ENCODE data around the gene GPR18.

Gene GPR18

DNA sequence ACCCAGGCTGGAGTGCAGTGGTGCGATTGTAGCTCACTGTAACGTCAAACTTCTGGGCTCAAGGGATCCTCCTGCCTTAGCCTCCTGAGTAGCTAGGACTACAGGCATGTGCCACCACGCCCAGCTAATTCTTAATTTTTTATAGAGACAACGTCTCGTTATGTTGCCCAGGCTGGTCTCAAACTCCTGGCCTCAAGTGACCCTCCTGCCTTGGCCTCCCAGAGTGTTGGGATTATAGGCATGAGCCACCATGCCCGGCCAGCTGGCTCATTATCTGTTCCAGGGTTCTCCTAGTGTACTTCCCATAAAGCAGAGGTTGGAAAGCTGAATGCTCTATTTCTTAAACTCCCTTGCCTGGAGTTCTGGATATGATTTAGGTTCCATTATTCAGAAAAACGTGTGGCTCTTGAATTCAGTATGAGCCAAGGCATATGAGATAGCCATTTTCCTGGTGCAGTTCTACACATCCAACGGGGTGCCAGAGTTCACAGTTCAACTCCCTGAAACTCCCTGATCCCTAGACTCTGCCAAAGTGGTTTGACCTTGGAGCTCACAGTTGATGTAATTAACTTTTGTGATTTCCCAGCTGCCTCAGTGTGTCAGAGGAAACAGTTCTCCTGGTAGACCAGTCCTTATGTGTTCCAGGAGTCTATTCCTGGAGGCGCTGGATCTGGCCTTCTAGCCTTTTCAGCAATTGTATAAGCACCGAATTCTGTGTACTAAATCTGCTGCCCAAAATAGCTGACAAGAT, 27.4 kb upstream of the GPR18 start:
- no peaks in the 10 kb centered on the region for H3K79me2 ChIP-seq (ENCODE audit: low read length)
- no peak for DNase-seq
- H3K4me2 ChIP-seq (ENCODE audit: low read depth, low read length): no peak overlapping the region
- H3K9me3 ChIP-seq (replicated peaks; ENCODE audit: insufficient read depth, low read length): no peaks in the 10 kb centered on the region
- H3K36me3 ChIP-seq (replicated peaks; ENCODE audit: insufficient read depth, low read length): no peaks in the 10 kb centered on the region
- H3F3A ChIP-seq (ENCODE audit: insufficient read depth, low read length): no peaks in the 10 kb centered on the region
- H4K20me1 ChIP-seq (ENCODE audit: insufficient read depth, low read length): no peaks in the 10 kb centered on the region
- H3K4me1 ChIP-seq (ENCODE audit: low read length): peaks cover 10% of the 10 kb centered on the region
- H3K27ac ChIP-seq (ENCODE audit: low read length): no peak overlapping the region
- no peaks in the 10 kb centered on the region for H3K27me3 ChIP-seq (replicated peaks; ENCODE audit: insufficient read depth, low read length)
- no peak overlapping the region for H2AFZ ChIP-seq (ENCODE audit: low read length)
- H3K9ac ChIP-seq (ENCODE audit: low read length): no peak overlapping the region
- no peak overlapping the region for H3K4me3 ChIP-seq (ENCODE audit: low read length)
- no peaks in the 10 kb centered on the region for H3K9me2 ChIP-seq (replicated peaks; ENCODE audit: insufficient read depth, low read length)
- TF ChIP-seq EZH2phosphoT487 (IDR thresholded peaks at IDR 0.05; ENCODE audit: low read length) (no peak), EZH2 (optimal IDR thresholded peaks at IDR 0.05; ENCODE audit: low read depth, low read length) (no peak)
- TF ChIP-seq, protein P1, sequence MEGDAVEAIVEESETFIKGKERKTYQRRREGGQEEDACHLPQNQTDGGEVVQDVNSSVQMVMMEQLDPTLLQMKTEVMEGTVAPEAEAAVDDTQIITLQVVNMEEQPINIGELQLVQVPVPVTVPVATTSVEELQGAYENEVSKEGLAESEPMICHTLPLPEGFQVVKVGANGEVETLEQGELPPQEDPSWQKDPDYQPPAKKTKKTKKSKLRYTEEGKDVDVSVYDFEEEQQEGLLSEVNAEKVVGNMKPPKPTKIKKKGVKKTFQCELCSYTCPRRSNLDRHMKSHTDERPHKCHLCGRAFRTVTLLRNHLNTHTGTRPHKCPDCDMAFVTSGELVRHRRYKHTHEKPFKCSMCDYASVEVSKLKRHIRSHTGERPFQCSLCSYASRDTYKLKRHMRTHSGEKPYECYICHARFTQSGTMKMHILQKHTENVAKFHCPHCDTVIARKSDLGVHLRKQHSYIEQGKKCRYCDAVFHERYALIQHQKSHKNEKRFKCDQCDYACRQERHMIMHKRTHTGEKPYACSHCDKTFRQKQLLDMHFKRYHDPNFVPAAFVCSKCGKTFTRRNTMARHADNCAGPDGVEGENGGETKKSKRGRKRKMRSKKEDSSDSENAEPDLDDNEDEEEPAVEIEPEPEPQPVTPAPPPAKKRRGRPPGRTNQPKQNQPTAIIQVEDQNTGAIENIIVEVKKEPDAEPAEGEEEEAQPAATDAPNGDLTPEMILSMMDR (IDR thresholded peaks at IDR 0.05; ENCODE audit: low read length): no peak

DNA sequence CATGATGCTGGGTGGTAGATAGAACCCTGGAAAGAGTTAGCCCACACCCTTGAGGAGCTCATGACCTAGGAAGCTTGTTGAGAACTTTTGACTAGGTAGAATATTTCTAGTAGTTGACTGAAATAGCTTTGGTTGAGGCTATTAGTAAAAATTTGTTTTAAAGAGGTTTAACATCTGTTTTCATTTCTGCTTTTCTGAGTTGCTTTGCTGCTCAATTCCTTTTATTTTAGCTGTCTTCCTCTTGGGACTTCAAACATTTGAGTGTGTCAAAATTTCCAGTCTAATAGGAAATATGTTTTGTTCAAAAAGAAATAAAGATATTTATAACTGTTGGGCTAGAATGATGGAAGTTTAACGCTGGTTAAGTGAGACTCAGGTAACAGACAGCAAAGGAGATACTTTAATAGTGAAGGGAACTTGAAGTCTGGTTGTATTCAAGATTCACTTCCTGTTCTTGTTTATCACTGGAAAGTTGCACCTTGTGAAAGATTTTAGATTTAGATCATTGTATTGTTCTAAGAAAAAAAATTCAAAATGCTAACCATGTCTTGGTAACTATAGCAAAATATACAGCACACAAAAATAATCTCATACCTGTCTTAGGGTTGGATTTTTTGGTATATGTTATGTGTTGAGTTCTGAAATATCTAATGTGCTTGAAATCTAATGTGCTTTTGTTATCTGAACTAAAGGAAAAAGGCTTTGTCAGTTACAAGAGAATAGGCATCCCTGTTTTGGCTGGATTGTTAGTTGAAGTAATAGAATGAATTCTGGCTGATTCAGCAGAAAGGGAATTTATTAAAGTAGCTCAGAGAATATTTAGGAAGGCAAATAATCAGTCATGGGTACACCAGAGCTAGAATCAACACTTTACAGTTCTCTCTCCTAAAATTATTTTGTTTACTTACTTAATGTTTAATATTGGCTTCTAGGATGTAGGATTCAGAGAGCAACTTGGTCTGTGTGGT, 24.4 kb upstream of the GPR18 start:
- Histone ChIP-seq H3K79me2 (ENCODE audit: low read length) (no peaks in the 10 kb centered on the region), H3K4me2 (ENCODE audit: low read depth, low read length) (0 out of 2 replicates have a peak overlapping the region, but pooled peaks have one; percentile 20), H3K27me3 (replicated peaks; ENCODE audit: insufficient read depth, low read length) (no peaks in the 10 kb centered on the region), H3K27ac (ENCODE audit: low read length) (peak overlapping the region; percentile 12; the same call in 1 of the 2 replicates), H3K4me3 (ENCODE audit: low read length) (no peak overlapping the region), H3K4me1 (ENCODE audit: low read length) (peaks cover 10% of the 10 kb centered on the region), H4K20me1 (ENCODE audit: insufficient read depth, low read length) (no peaks in the 10 kb centered on the region), H3K9ac (ENCODE audit: low read length) (no peak overlapping the region), H2AFZ (ENCODE audit: low read length) (no peak overlapping the region), H3F3A (ENCODE audit: insufficient read depth, low read length) (no peaks in the 10 kb centered on the region), H3K36me3 (replicated peaks; ENCODE audit: insufficient read depth, low read length) (no peaks in the 10 kb centered on the region), H3K9me3 (replicated peaks; ENCODE audit: insufficient read depth, low read length) (no peaks in the 10 kb centered on the region), H3K9me2 (replicated peaks; ENCODE audit: insufficient read depth, low read length) (no peaks in the 10 kb centered on the region)
- no peak for DNase-seq
- TF ChIP-seq EZH2phosphoT487 (IDR thresholded peaks at IDR 0.05; ENCODE audit: low read length): no peak
- no peak for TF ChIP-seq EZH2 (optimal IDR thresholded peaks at IDR 0.05; ENCODE audit: low read depth, low read length)
- TF ChIP-seq, protein P1 (IDR thresholded peaks at IDR 0.05; ENCODE audit: low read length): no peak

DNA sequence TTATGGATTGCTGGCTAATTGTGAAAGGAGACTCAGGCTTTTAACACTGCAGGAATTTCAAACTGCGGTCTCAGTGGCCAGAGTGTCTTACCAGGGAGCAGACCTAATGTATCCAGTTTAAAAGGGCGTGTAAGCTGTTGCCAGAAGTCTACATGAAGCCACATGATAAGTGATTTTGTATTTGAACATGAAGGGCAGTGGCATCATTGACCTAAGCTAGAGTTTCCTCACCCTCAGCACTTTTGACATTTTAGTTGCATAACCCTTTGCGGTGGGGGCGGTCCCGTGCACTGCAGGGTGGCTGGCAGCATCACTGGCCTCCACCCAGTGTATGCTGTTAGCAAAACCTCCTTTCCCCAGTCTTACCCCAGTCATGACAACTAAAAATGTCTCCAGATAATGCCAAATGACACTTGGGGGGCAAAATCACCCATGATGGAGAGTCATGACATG, 23.7 kb upstream of the GPR18 start:
- Histone ChIP-seq H3K4me3 (ENCODE audit: low read length) (no peak overlapping the region), H3K9me2 (replicated peaks; ENCODE audit: insufficient read depth, low read length) (no peaks in the 10 kb centered on the region), H3K9me3 (replicated peaks; ENCODE audit: insufficient read depth, low read length) (no peaks in the 10 kb centered on the region), H3K4me2 (ENCODE audit: low read depth, low read length) (0 out of 2 replicates have a peak overlapping the region, but pooled peaks have one; percentile 20), H3K27me3 (replicated peaks; ENCODE audit: insufficient read depth, low read length) (no peaks in the 10 kb centered on the region), H3F3A (ENCODE audit: insufficient read depth, low read length) (no peaks in the 10 kb centered on the region), H3K4me1 (ENCODE audit: low read length) (peaks cover 10% of the 10 kb centered on the region), H2AFZ (ENCODE audit: low read length) (no peak overlapping the region), H3K36me3 (replicated peaks; ENCODE audit: insufficient read depth, low read length) (no peaks in the 10 kb centered on the region), H3K79me2 (ENCODE audit: low read length) (no peaks in the 10 kb centered on the region), H3K9ac (ENCODE audit: low read length) (no peak overlapping the region), H3K27ac (ENCODE audit: low read length) (peak overlapping the region; percentile 12; the same call in 1 of the 2 replicates), H4K20me1 (ENCODE audit: insufficient read depth, low read length) (no peaks in the 10 kb centered on the region)
- TF ChIP-seq, protein P1 (IDR thresholded peaks at IDR 0.05; ENCODE audit: low read length): no peak
- TF ChIP-seq EZH2 (optimal IDR thresholded peaks at IDR 0.05; ENCODE audit: low read depth, low read length) (no peak), EZH2phosphoT487 (IDR thresholded peaks at IDR 0.05; ENCODE audit: low read length) (no peak)
- no peak for DNase-seq
